Testis (tissue), 2 donors: ENCODE data around the gene TMEM132A.
"Not testable (repeated sequence)": the region's sequence is repeated elsewhere in the genome, so short reads cannot be mapped to it uniquely, and the experiment has no call there.

Experiments
- POLR2A ChIP-seq: fragments of 450-650 bp; IDR thresholded peaks from one replicate; pipeline ENCODE4 v1.6.1; 2017; ENCODE audit warnings: antibody characterized with exemption, mild to moderate bottlenecking, moderate library complexity
- TF ChIP-seq, protein P1 (sequence below), 3 experiments: fragments of 450-650 bp in 2 of 3; fragments of 200-600 bp in 1 of 3; sonication (generic) in 1 of 3; IDR thresholded peaks; one replicate each; pipeline ENCODE4 v1.5.1; 2016 to 2019; ENCODE audit warnings: antibody characterized with exemption in 3 of 3, mild to moderate bottlenecking in 2 of 3, moderate library complexity in 1 of 3

- TF ChIP-seq POLR2A, result not testable (repeated sequence)
- TF ChIP-seq, protein P1, sequence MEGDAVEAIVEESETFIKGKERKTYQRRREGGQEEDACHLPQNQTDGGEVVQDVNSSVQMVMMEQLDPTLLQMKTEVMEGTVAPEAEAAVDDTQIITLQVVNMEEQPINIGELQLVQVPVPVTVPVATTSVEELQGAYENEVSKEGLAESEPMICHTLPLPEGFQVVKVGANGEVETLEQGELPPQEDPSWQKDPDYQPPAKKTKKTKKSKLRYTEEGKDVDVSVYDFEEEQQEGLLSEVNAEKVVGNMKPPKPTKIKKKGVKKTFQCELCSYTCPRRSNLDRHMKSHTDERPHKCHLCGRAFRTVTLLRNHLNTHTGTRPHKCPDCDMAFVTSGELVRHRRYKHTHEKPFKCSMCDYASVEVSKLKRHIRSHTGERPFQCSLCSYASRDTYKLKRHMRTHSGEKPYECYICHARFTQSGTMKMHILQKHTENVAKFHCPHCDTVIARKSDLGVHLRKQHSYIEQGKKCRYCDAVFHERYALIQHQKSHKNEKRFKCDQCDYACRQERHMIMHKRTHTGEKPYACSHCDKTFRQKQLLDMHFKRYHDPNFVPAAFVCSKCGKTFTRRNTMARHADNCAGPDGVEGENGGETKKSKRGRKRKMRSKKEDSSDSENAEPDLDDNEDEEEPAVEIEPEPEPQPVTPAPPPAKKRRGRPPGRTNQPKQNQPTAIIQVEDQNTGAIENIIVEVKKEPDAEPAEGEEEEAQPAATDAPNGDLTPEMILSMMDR (IDR thresholded peaks at IDR 0.05), result not testable (repeated sequence)
These were observed 14.5 kb upstream of the TMEM132A start for GRCh38 chr11:60909680-60910280.
